HFF-Myc (cell line): ENCODE measurements around the gene FRMD4B.

Experiments
- DNase-seq: peaks from one replicate; pipeline ENCODE4 v3.0.0-alpha.2; 2011; ENCODE audit warnings: low read depth; ENCODE audit errors: extremely low read depth
- H3K4me3 ChIP-seq: replicated peaks from 2 replicates; pipeline ENCODE4 v1.5.1; 2011; ENCODE audit warnings: low read depth, mild to moderate bottlenecking, control low read depth, low read length
- CTCF ChIP-seq: IDR thresholded peaks from 2 replicates; pipeline ENCODE4 v1.5.1; 2012; ENCODE audit warnings: mild to moderate bottlenecking, low read depth, low read length, control low read depth; ENCODE audit errors: missing control alignments

The FRMD4B gene

GRCh38 chr3:69207031-69207430 lies 178.9 kb downstream of the FRMD4B start:
- DNase-seq = no peak
- no peak for TF ChIP-seq CTCF
- no peak overlapping the region for H3K4me3 ChIP-seq

GRCh38 chr3:69205385-69205784 lies 180.5 kb downstream of the FRMD4B start:
- no peak overlapping the region for H3K4me3 ChIP-seq
- DNase-seq = no peak
- no peak for TF ChIP-seq CTCF

- DNase-seq = no peak
- TF ChIP-seq CTCF = no peak
Observed at GRCh38 chr3:69204315-69204957, 181.5 kb downstream of the FRMD4B start.

GRCh38 chr3:69203631-69204314 lies 182.1 kb downstream of the FRMD4B start:
- H3K4me3 ChIP-seq = no peak overlapping the region
- no peak for TF ChIP-seq CTCF
- DNase-seq = no peak

More at GRCh38 chr3:69204315-69204957, 181.5 kb downstream of the FRMD4B start:
- no peak overlapping the region for H3K4me3 ChIP-seq

GRCh38 chr3:69201658-69202057 lies 184.2 kb downstream of the FRMD4B start:
- H3K4me3 ChIP-seq = no peak overlapping the region
- no peak for DNase-seq
- TF ChIP-seq CTCF = no peak

- peak; percentile 32 for DNase-seq
- no peak overlapping the region for H3K4me3 ChIP-seq
Observed at GRCh38 chr3:69200384-69201068, 185.4 kb downstream of the FRMD4B start.

More at GRCh38 chr3:69200384-69201068, 185.4 kb downstream of the FRMD4B start:
- TF ChIP-seq CTCF = no peak
